SU-DHL-6 (cell line): ENCODE data around the gene MAGI3.

Experiments used
- H2AFZ ChIP-seq: fragments of 200-600 bp; sonication (generic); 2 replicates; pipeline ENCODE4 v1.6.1; 2014; ENCODE audit warnings: low read depth, mild to moderate bottlenecking, moderate library complexity, mixed read lengths, antibody characterized with exemption, low read length; ENCODE audit not compliant: severe bottlenecking
- H3F3A ChIP-seq: fragments of 200-600 bp; shearing (Covaris generic); 2 replicates; pipeline ENCODE4 v1.6.0; 2016; ENCODE audit warnings: antibody characterized with exemption, mild to moderate bottlenecking; ENCODE audit not compliant: insufficient read depth
- H3K27ac ChIP-seq: fragments of 200-600 bp; sonication (generic); 2 replicates; pipeline ENCODE4 v1.5.1; 2016; ENCODE audit warnings: low read depth, mild to moderate bottlenecking, low read length, moderate library complexity, mixed read lengths
- H3K27me3 ChIP-seq: fragments of 200-600 bp; sonication (generic), shearing (Covaris generic); 2 replicates; pipeline ENCODE4 v1.6.0; 2014; ENCODE audit warnings: mild to moderate bottlenecking, low read length
- H3K36me3 ChIP-seq: fragments of 200-600 bp; sonication (generic); 2 replicates; pipeline ENCODE4 v1.6.1; 2014; ENCODE audit warnings: mild to moderate bottlenecking, low read length, mixed read lengths
- H3K4me2 ChIP-seq: fragments of 300-600, 200-600 bp; shearing (Covaris generic), sonication (generic); 2 replicates; pipeline ENCODE4 v1.6.0; 2014; ENCODE audit warnings: low read length, low read depth, mild to moderate bottlenecking; ENCODE audit not compliant: poor library complexity, severe bottlenecking
- H3K4me3 ChIP-seq: fragments of 200-600 bp; sonication (generic); 2 replicates; pipeline ENCODE4 v1.5.1; 2014; ENCODE audit warnings: antibody characterized with exemption, low read length, mild to moderate bottlenecking, mixed read lengths; ENCODE audit not compliant: insufficient read depth, poor library complexity, severe bottlenecking
- H3K79me2 ChIP-seq: fragments of 200-600 bp; sonication (generic); 2 replicates; pipeline ENCODE4 v1.6.1; 2014; ENCODE audit warnings: mild to moderate bottlenecking, low read length, moderate library complexity; ENCODE audit not compliant: insufficient read depth
- H3K9ac ChIP-seq: fragments of 200-600 bp; sonication (generic); 2 replicates; pipeline ENCODE4 v1.7.0; 2014; ENCODE audit warnings: mild to moderate bottlenecking, low read length
- H3K9me2 ChIP-seq: fragments of 200-600 bp; sonication (generic); replicated peaks from 2 replicates; pipeline ENCODE4 v1.6.1; 2014; ENCODE audit warnings: low read length; ENCODE audit not compliant: insufficient read depth
- H3K9me3 ChIP-seq: fragments of 200-600 bp; sonication (generic); 2 replicates; pipeline ENCODE4 v1.6.1; 2014; ENCODE audit warnings: low read length, mixed read lengths; ENCODE audit not compliant: insufficient read depth
- H4K20me1 ChIP-seq: fragments of 200-600 bp; sonication (generic); 2 replicates; pipeline ENCODE4 v1.6.1; 2014; ENCODE audit warnings: low read depth, mild to moderate bottlenecking, antibody characterized with exemption, low read length, moderate library complexity, mixed read lengths
- EZH2phosphoT487 ChIP-seq: fragments of 200-600 bp; sonication (generic), shearing (Covaris generic); conservative IDR thresholded peaks from 2 replicates; pipeline ENCODE4 v1.6.1; 2018; ENCODE audit warnings: mild to moderate bottlenecking, antibody characterized with exemption, low read length, moderate library complexity, mixed read lengths
- TF ChIP-seq, protein P1 (sequence below): fragments of 200-600 bp; sonication (generic); IDR thresholded peaks from one replicate; pipeline ENCODE4 v1.5.1; 2017; ENCODE audit warnings: antibody characterized with exemption, mild to moderate bottlenecking, low read length, moderate library complexity; ENCODE audit not compliant: insufficient read depth, poor library complexity, severe bottlenecking

Gene MAGI3

DNA sequence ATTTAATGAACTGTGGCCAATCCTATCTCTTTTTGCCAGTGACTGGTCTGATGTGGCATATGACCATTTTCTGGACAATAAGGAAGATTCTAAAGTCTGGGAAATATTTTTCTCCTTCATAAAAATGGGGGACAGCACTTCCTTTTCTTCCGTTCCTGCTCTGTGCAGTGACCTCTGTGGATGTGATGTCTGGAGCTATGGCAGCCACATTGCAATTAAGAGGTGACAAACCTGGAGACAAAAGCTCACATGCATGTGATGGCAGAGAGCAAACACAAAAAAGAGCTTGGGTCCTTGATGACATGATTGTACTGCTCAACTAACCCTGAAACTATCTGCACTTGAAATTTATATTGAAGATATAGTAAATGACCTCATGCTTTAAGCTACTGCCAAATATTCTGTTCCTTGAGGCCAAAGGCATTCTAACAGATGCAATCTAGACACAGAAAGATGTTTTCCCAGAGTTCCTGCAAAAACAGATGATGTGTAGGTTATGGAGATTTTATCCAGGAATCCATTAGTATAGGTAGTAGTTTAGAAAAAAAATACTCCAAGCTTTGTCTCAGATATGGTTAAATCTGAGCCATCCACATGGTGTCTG, 2.2 kb upstream of the MAGI3 start:
- peaks cover 5% of the 10 kb centered on the region; the same call in 1 of the 2 replicates for H3F3A ChIP-seq
- no peak overlapping the region for H3K27ac ChIP-seq
- no peak overlapping the region for H3K9ac ChIP-seq
- H2AFZ ChIP-seq = no peak overlapping the region
- H4K20me1 ChIP-seq = no peaks in the 10 kb centered on the region
- H3K9me2 ChIP-seq = no peaks in the 10 kb centered on the region
- TF ChIP-seq, protein P1, sequence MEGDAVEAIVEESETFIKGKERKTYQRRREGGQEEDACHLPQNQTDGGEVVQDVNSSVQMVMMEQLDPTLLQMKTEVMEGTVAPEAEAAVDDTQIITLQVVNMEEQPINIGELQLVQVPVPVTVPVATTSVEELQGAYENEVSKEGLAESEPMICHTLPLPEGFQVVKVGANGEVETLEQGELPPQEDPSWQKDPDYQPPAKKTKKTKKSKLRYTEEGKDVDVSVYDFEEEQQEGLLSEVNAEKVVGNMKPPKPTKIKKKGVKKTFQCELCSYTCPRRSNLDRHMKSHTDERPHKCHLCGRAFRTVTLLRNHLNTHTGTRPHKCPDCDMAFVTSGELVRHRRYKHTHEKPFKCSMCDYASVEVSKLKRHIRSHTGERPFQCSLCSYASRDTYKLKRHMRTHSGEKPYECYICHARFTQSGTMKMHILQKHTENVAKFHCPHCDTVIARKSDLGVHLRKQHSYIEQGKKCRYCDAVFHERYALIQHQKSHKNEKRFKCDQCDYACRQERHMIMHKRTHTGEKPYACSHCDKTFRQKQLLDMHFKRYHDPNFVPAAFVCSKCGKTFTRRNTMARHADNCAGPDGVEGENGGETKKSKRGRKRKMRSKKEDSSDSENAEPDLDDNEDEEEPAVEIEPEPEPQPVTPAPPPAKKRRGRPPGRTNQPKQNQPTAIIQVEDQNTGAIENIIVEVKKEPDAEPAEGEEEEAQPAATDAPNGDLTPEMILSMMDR = no peak
- H3K27me3 ChIP-seq = no peaks in the 10 kb centered on the region
- H3K36me3 ChIP-seq = no peaks in the 10 kb centered on the region
- no peaks in the 10 kb centered on the region for H3K9me3 ChIP-seq
- H3K4me3 ChIP-seq = no peak overlapping the region
- H3K4me2 ChIP-seq = no peak overlapping the region
- H3K79me2 ChIP-seq = no peaks in the 10 kb centered on the region

DNA sequence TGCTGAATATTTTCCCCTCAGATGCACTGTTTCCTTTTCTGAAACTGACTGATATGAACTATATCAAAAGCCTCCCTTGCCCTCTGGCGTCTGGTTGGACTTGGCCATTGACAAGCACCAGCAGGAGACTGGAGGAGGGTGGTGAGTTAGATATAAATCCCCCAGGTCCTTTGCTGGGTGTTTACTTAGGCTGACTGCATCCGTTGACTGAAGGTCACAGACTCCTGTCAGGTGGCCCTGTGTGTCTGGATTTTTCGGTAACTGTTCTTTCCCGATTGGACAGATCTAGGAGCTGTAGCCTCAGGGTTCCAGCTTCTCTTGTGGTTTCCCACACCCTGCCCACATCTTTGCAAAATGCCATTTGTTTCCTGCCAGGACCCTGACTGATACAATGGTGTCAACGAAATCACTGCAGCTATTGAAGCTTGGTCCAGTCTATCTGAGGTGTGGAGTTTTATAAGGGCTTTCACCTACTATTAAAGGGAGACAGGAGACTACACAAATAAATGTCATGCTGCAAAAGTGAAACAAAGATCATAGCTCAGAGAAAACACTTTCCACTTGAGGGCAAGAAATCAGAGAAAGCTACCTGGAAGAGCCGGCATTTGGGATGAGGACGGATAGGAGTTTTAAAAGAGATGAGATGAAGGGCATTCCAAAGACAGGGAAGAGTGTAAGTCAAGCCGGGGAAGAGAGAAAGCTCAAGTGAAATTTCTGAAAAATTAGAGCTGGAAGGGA, 1.5 kb upstream of the MAGI3 start:
- H3K4me3 ChIP-seq = peak overlapping the region; percentile 98
- H3K4me2 ChIP-seq = peak overlapping the region; percentile 76
- no peaks in the 10 kb centered on the region for H3K79me2 ChIP-seq
- H2AFZ ChIP-seq = no peak overlapping the region
- H4K20me1 ChIP-seq = no peaks in the 10 kb centered on the region
- TF ChIP-seq EZH2phosphoT487 = no peak
- TF ChIP-seq, protein P1 = no peak
- H3K27ac ChIP-seq = no peak overlapping the region
- no peaks in the 10 kb centered on the region for H3K27me3 ChIP-seq
- H3F3A ChIP-seq = peaks cover 5% of the 10 kb centered on the region; the same call in 1 of the 2 replicates
- H3K36me3 ChIP-seq = no peaks in the 10 kb centered on the region
- H3K9me2 ChIP-seq = no peaks in the 10 kb centered on the region
- peak overlapping the region; percentile 87; the same call in 1 of the 2 replicates for H3K9ac ChIP-seq
- no peaks in the 10 kb centered on the region for H3K9me3 ChIP-seq

DNA sequence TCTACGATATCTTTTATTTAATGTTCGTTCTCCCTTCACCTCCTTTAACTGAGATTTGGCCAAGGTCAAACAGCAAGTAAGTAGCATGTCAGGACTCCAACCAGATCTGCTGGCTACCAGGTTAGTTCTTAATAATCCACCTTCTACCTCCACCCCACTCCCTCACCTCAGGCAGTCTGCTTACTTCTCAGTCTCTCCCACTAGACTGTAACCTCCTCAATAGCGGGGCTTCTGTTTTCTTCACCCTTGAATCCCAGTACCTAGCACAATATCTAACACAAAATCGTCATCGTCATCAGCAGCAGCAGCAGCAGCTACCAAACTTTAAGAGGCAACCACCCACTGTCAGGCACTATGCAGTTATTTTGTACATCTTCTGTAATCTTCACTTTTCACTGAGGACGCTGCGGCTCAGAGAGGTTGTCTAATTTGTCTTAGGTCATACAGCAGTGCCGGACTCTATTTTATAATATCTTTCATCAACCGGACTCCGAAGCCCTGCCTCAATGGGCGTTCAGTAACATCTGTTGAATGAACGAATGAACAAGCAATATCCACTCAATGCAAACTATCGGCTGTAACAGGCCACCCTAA, 859 bp upstream of the MAGI3 start:
- H3K4me2 ChIP-seq = peak overlapping the region; percentile 76
- H3K9ac ChIP-seq = peak overlapping the region; percentile 87
- H3F3A ChIP-seq = peaks cover 5% of the 10 kb centered on the region; the same call in 1 of the 2 replicates
- H3K79me2 ChIP-seq = no peaks in the 10 kb centered on the region
- TF ChIP-seq, protein P1 = no peak
- no peak for TF ChIP-seq EZH2phosphoT487
- H3K36me3 ChIP-seq = no peaks in the 10 kb centered on the region
- H3K27me3 ChIP-seq = no peaks in the 10 kb centered on the region
- peaks cover 6% of the 10 kb centered on the region for H4K20me1 ChIP-seq
- peak overlapping the region; percentile 98 for H3K4me3 ChIP-seq
- H2AFZ ChIP-seq = peak overlapping the region; percentile 87
- no peaks in the 10 kb centered on the region for H3K9me3 ChIP-seq
- no peaks in the 10 kb centered on the region for H3K9me2 ChIP-seq
- peak overlapping the region; percentile 43 for H3K27ac ChIP-seq
